Stimulated activated CD8-positive, alpha-beta memory T cell treated with anti-CD3 and anti-CD28 coated beads, Interleukin-7, amount 100 ng/mL, for 1 hour (primary cell): Measurements from ENCODE around the gene KCNJ9.
"Not testable (repeated sequence)": the region's sequence is repeated elsewhere in the genome, so short reads cannot be mapped to it uniquely, and the experiment has no call there.

ENCODE experiments used
- DNase-seq, 2 donors: peaks; one replicate each; pipeline ENCODE4 v3.0.0-alpha.2; 2020; ENCODE audit warnings: low read depth in 2 of 2

KCNJ9 gene

GRCh38 chr1:160081261-160081936 lies at the start of gene KCNJ9:
Gene KCNJ9 (plus strand): TSS chr1:160081538. CDS start chr1:160084031, 2,493 bp downstream.
- no peak for DNase-seq

GRCh38 chr1:160032165-160032820 lies 49.0 kb upstream of the KCNJ9 start:
- DNase-seq: no peak

GRCh38 chr1:160040476-160040875 lies 40.9 kb upstream of the KCNJ9 start:
- DNase-seq: no peak

GRCh38 chr1:160043543-160043942 lies 37.8 kb upstream of the KCNJ9 start:
- no peak for DNase-seq

GRCh38 chr1:160045653-160046052 lies 35.7 kb upstream of the KCNJ9 start:
- DNase-seq: no peak

GRCh38 chr1:160046494-160047110 lies 34.7 kb upstream of the KCNJ9 start:
- no peak for DNase-seq

- no peak for DNase-seq
Measured at GRCh38 chr1:160047111-160047991, 34.0 kb upstream of the KCNJ9 start.

GRCh38 chr1:160048335-160048734 lies 33.0 kb upstream of the KCNJ9 start:
- DNase-seq: no peak

- DNase-seq: no peak
Measured at GRCh38 chr1:160049101-160049500, 32.2 kb upstream of the KCNJ9 start.

- not testable (repeated sequence) for DNase-seq
Measured at GRCh38 chr1:160050182-160050581, 31.2 kb upstream of the KCNJ9 start.

GRCh38 chr1:160050619-160051018 lies 30.7 kb upstream of the KCNJ9 start:
- DNase-seq: no peak

GRCh38 chr1:160052936-160053335 lies 28.4 kb upstream of the KCNJ9 start:
- no peak for DNase-seq

- no peak for DNase-seq
Measured at GRCh38 chr1:160053548-160054365, 27.6 kb upstream of the KCNJ9 start.

GRCh38 chr1:160056648-160057169 lies 24.6 kb upstream of the KCNJ9 start:
- no peak for DNase-seq

GRCh38 chr1:160058087-160058486 lies 23.3 kb upstream of the KCNJ9 start:
- no peak for DNase-seq

- DNase-seq: no peak
Measured at GRCh38 chr1:160061369-160062229, 19.7 kb upstream of the KCNJ9 start.

GRCh38 chr1:160062230-160062532 lies 19.2 kb upstream of the KCNJ9 start:
- DNase-seq: no peak

- DNase-seq: no peak
Measured at GRCh38 chr1:160063176-160063575, 18.2 kb upstream of the KCNJ9 start.

- no peak for DNase-seq
Measured at GRCh38 chr1:160064164-160064563, 17.2 kb upstream of the KCNJ9 start.

GRCh38 chr1:160064746-160065145 lies 16.6 kb upstream of the KCNJ9 start:
- no peak for DNase-seq
